Smooth muscle cell (in vitro differentiated cells): ENCODE data around the gene UBR1. TPM values are rescaled to one million over a fixed set of nuclear protein-coding genes. Genes with fewer than 3 reads are reported as not detected.
A peak's percentile ranks its signal among the peaks of the same experiment; 100 is the strongest.

ENCODE experiments used
- DNase-seq: peaks from one replicate; lab custom pipeline; 2025; ENCODE audit not compliant: unreplicated experiment; lab: John Stamatoyannopoulos, UW
- H2AFZ ChIP-seq: fragments of 200-600 bp; sonication (generic); 2 replicates; pipeline ENCODE4 v1.6.0; 2016; ENCODE audit warnings: antibody characterized with exemption, low read depth, mild to moderate bottlenecking
- H3F3A ChIP-seq: fragments of 200-600 bp; sonication (generic); 2 replicates; pipeline ENCODE4 v1.6.0; 2017; ENCODE audit warnings: antibody characterized with exemption, low read depth
- H3K27ac ChIP-seq: fragments of 200-600 bp; sonication (generic); 2 replicates; pipeline ENCODE4 v1.5.1; 2016; ENCODE audit warnings: low read depth, mild to moderate bottlenecking
- H3K27me3 ChIP-seq: fragments of 200-600 bp; sonication (generic); 2 replicates; pipeline ENCODE4 v1.6.1; 2016; ENCODE audit warnings: low read depth, mild to moderate bottlenecking
- H3K36me3 ChIP-seq: fragments of 200-600 bp; sonication (generic); 2 replicates; pipeline ENCODE4 v1.5.1; 2016; ENCODE audit warnings: low read depth
- H3K4me1 ChIP-seq: fragments of 200-600 bp; sonication (generic); 2 replicates; pipeline ENCODE4 v1.5.1; 2016; ENCODE audit warnings: low read depth
- H3K4me2 ChIP-seq: fragments of 200-600 bp; sonication (generic); 2 replicates; pipeline ENCODE4 v1.6.0; 2016; ENCODE audit warnings: mild to moderate bottlenecking
- H3K4me3 ChIP-seq: fragments of 200-600 bp; sonication (generic); 2 replicates; pipeline ENCODE4 v1.5.1; 2016; ENCODE audit warnings: mild to moderate bottlenecking
- H3K79me2 ChIP-seq: fragments of 200-600 bp; sonication (generic); 2 replicates; pipeline ENCODE4 v1.6.0; 2016; ENCODE audit warnings: low read depth, mild to moderate bottlenecking
- H3K9ac ChIP-seq: fragments of 200-600 bp; sonication (generic); 2 replicates; pipeline ENCODE4 v1.6.0; 2016; ENCODE audit warnings: low read depth
- H3K9me3 ChIP-seq: fragments of 200-600 bp; sonication (generic); replicated peaks from 2 replicates; pipeline ENCODE4 v1.5.1; 2016; ENCODE audit warnings: low read depth
- H4K20me1 ChIP-seq: fragments of 200-600 bp; sonication (generic); 2 replicates; pipeline ENCODE4 v1.6.0; 2016; ENCODE audit warnings: low read depth
- CTCF ChIP-seq: fragments of 200-600 bp; sonication (generic); IDR thresholded peaks from 2 replicates; pipeline ENCODE4 v1.5.1; 2017; ENCODE audit warnings: borderline replicate concordance, mild to moderate bottlenecking, antibody characterized with exemption; ENCODE audit not compliant: insufficient read depth, poor library complexity, severe bottlenecking
- WGBS: methylation state at CpG from one replicate; pipeline ENCODE4 v1.1.7; 2016; ENCODE audit warnings: low lambda C conversion rate; 5-methylcytosine and 5-hydroxymethylcytosine counted together
- polyA plus RNA-seq: library from polyadenylated mRNA; unstranded; fragments of >200 nt; fragmentation: Nextera tagmentation; extraction: Ambion mirVana; gene quantifications from 2 replicates; pipeline ENCODE4 v1.2.1, GENCODE V29; 2016
- total RNA-seq: library from RNA; depleted of rRNA; stranded (reverse); fragments of >200 nt; gene quantifications from 2 replicates; pipeline ENCODE4 v1.2.3, GENCODE V29; 2014

Gene UBR1
- total RNA-seq (20.5 and 24.0 TPM in 2 replicates), polyA plus RNA-seq (8.7 and 9.5 TPM in 2 replicates)

- H3K79me2 ChIP-seq, result peaks cover 38% of the 10 kb centered on the region
- peaks cover 28% of the 10 kb centered on the region for H4K20me1 ChIP-seq
These were observed at the start of gene UBR1 for GRCh38 chr15:43105778-43106485. Gene UBR1, minus strand, starts transcription at chr15:43106038. Its CDS starts 16 bp downstream, at chr15:43106022.

GRCh38 chr15:43153269-43153668, 47.4 kb upstream of the UBR1 start:
- Histone ChIP-seq H3K4me3 (no peak overlapping the region), H3K27me3 (no peaks in the 10 kb centered on the region), H3K4me1 (peaks cover 4% of the 10 kb centered on the region), H3F3A (peaks cover 9% of the 10 kb centered on the region), H4K20me1 (no peaks in the 10 kb centered on the region), H3K4me2 (no peak overlapping the region), H3K9ac (no peak overlapping the region), H3K9me3 (no peaks in the 10 kb centered on the region), H3K36me3 (no peaks in the 10 kb centered on the region), H3K27ac (no peak overlapping the region), H2AFZ (no peak overlapping the region), H3K79me2 (no peaks in the 10 kb centered on the region)
- TF ChIP-seq CTCF, result no peak
- no peak for DNase-seq

More at GRCh38 chr15:43105778-43106485, at the start of gene UBR1:
- WGBS, result under 1% methylated on average over 33 of the region's 33 CpGs
- no peaks in the 10 kb centered on the region for H3K27me3 ChIP-seq
- H3K27ac ChIP-seq, result peak within 1 kb of the TSS; percentile 67
- TF ChIP-seq CTCF, result no peak
- H3K4me1 ChIP-seq, result peaks cover 10% of the 10 kb centered on the region
- no peaks in the 10 kb centered on the region for H3F3A ChIP-seq
- peak within 1 kb of the TSS; percentile 85 for H3K4me3 ChIP-seq
- DNase-seq, result peak; percentile 29
- no peaks in the 10 kb centered on the region for H3K9me3 ChIP-seq
- peak within 1 kb of the TSS; percentile 86 for H2AFZ ChIP-seq
- H3K4me2 ChIP-seq, result peak within 1 kb of the TSS; percentile 92
- no peaks in the 10 kb centered on the region for H3K36me3 ChIP-seq
- H3K9ac ChIP-seq, result peak within 1 kb of the TSS; percentile 59

- no peak overlapping the region for H2AFZ ChIP-seq
- H3F3A ChIP-seq, result peaks cover 9% of the 10 kb centered on the region
- WGBS, result 94% methylated on average over 2 of the region's 2 CpGs
- no peaks in the 10 kb centered on the region for H3K79me2 ChIP-seq
- H3K36me3 ChIP-seq, result no peaks in the 10 kb centered on the region
- H3K27ac ChIP-seq, result peak overlapping the region; percentile 97
- H3K9me3 ChIP-seq, result no peaks in the 10 kb centered on the region
- no peak overlapping the region for H3K4me2 ChIP-seq
- no peaks in the 10 kb centered on the region for H3K27me3 ChIP-seq
- no peak overlapping the region for H3K4me3 ChIP-seq
- peaks cover 4% of the 10 kb centered on the region for H3K4me1 ChIP-seq
- H3K9ac ChIP-seq, result no peak overlapping the region
- no peak for TF ChIP-seq CTCF
- DNase-seq, result no peak
- no peaks in the 10 kb centered on the region for H4K20me1 ChIP-seq
These were observed 45.9 kb upstream of the UBR1 start for GRCh38 chr15:43151688-43152087.
